ENCODE results near the gene GABRB2.

DNA sequence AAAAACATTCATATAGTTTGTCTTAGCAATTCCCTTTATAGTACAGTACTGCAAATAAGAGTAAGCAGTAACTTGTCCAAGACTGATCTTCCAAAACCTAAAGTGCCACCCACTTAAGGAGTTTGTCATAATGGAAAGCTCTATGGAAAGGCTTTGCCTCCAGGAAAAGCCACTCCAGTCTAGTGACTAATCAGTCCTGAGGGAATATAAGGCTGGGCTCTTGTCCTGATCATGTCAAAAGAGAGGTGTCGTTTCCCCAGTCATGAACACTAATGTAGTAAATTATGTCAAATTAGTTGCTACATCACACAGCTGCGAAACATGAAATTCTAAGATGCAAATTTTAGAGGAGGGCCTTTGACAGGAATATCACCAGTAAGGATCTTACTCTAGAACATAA, 271.6 kb downstream of the GABRB2 start:
- no peak for TF ChIP-seq SPI1 (IDR thresholded peaks at IDR 0.05; ENCODE audit: borderline replicate concordance, low read depth)
- TF ChIP-seq, protein P1, sequence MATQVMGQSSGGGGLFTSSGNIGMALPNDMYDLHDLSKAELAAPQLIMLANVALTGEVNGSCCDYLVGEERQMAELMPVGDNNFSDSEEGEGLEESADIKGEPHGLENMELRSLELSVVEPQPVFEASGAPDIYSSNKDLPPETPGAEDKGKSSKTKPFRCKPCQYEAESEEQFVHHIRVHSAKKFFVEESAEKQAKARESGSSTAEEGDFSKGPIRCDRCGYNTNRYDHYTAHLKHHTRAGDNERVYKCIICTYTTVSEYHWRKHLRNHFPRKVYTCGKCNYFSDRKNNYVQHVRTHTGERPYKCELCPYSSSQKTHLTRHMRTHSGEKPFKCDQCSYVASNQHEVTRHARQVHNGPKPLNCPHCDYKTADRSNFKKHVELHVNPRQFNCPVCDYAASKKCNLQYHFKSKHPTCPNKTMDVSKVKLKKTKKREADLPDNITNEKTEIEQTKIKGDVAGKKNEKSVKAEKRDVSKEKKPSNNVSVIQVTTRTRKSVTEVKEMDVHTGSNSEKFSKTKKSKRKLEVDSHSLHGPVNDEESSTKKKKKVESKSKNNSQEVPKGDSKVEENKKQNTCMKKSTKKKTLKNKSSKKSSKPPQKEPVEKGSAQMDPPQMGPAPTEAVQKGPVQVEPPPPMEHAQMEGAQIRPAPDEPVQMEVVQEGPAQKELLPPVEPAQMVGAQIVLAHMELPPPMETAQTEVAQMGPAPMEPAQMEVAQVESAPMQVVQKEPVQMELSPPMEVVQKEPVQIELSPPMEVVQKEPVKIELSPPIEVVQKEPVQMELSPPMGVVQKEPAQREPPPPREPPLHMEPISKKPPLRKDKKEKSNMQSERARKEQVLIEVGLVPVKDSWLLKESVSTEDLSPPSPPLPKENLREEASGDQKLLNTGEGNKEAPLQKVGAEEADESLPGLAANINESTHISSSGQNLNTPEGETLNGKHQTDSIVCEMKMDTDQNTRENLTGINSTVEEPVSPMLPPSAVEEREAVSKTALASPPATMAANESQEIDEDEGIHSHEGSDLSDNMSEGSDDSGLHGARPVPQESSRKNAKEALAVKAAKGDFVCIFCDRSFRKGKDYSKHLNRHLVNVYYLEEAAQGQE (IDR thresholded peaks at IDR 0.05; ENCODE audit: insufficient replicate concordance, low read depth): no peak
- TF ChIP-seq, protein P2, sequence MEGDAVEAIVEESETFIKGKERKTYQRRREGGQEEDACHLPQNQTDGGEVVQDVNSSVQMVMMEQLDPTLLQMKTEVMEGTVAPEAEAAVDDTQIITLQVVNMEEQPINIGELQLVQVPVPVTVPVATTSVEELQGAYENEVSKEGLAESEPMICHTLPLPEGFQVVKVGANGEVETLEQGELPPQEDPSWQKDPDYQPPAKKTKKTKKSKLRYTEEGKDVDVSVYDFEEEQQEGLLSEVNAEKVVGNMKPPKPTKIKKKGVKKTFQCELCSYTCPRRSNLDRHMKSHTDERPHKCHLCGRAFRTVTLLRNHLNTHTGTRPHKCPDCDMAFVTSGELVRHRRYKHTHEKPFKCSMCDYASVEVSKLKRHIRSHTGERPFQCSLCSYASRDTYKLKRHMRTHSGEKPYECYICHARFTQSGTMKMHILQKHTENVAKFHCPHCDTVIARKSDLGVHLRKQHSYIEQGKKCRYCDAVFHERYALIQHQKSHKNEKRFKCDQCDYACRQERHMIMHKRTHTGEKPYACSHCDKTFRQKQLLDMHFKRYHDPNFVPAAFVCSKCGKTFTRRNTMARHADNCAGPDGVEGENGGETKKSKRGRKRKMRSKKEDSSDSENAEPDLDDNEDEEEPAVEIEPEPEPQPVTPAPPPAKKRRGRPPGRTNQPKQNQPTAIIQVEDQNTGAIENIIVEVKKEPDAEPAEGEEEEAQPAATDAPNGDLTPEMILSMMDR (IDR thresholded peaks at IDR 0.05; ENCODE audit: insufficient read depth, low read length): no peak
